Measurements from ENCODE around the gene TMPRSS5. TPM values are rescaled to one million over a fixed set of nuclear protein-coding genes. Genes with fewer than 3 reads are reported as not detected.

Gene TMPRSS5
- total RNA-seq, 2 experiments from 2014 or later = 0.32 to 0.46 TPM

- ChIA-PET POLR2A (no interaction called here), CTCF (no interaction called here)
- no peaks in the 10 kb centered on the region for H3K4me1 Mint-ChIP-seq
- intact Hi-C loops (cut with DNase I, micrococcal nuclease) = no loop called here
- no peak for ATAC-seq
- H3K4me3 Mint-ChIP-seq = no peak overlapping the region
- H3K36me3 Mint-ChIP-seq (ENCODE audit: low read depth) = no peaks in the 10 kb centered on the region
- H3K9me3 Mint-ChIP-seq (ENCODE audit: low read depth) = no peaks in the 10 kb centered on the region
- DNase-seq = no peak
- H3K27ac Mint-ChIP-seq = no peak overlapping the region
- H3K27me3 Mint-ChIP-seq = peaks cover 4% of the 10 kb centered on the region
These were observed 64.0 kb downstream of the TMPRSS5 start for GRCh38 chr11:113642090-113642489.

DNA sequence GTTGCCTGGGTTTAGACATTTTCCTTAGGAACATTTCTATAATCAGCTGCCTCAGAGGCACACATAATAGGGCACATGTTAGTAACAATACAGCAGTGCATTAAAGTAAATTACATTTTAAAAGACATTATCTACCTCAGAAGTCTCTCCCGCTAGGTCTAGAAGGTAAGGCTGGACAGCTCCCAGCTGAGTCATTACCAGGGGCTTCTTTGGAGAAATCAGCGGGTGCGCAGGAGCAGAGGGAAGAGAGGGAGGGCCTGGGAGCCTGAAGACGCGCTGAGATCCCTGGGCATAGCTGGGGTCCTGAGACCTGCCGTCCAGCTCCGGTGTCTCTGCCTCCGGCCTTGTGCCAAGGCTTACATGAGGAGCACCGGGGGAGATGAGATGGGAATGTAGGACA is 67.7 kb downstream of the TMPRSS5 start:
- Mint-ChIP-seq H3K4me3 (no peak overlapping the region), H3K4me1 (no peaks in the 10 kb centered on the region), H3K27me3 (peaks cover 4% of the 10 kb centered on the region), H3K27ac (no peak overlapping the region), H3K36me3 (ENCODE audit: low read depth) (no peaks in the 10 kb centered on the region), H3K9me3 (ENCODE audit: low read depth) (no peaks in the 10 kb centered on the region)
- ChIA-PET CTCF (no interaction called here), POLR2A (no interaction called here)
- intact Hi-C loops (cut with DNase I, micrococcal nuclease) = no loop called here
- no peak for ATAC-seq
- DNase-seq = no peak

GRCh38 chr11:113637636-113638035 is 68.5 kb downstream of the TMPRSS5 start:
- Mint-ChIP-seq H3K4me3 (no peak overlapping the region), H3K27ac (no peak overlapping the region), H3K9me3 (ENCODE audit: low read depth) (no peaks in the 10 kb centered on the region), H3K36me3 (ENCODE audit: low read depth) (no peaks in the 10 kb centered on the region), H3K27me3 (peaks cover 4% of the 10 kb centered on the region), H3K4me1 (no peaks in the 10 kb centered on the region)
- POLR2A ChIA-PET = no interaction called here
- DNase-seq = no peak
- intact Hi-C loops (cut with DNase I, micrococcal nuclease) = no loop called here
- CTCF ChIA-PET = interaction anchor here (0.6 kb wide), 1 partner anchor 52 kb away, joined by 3 read pairs; no protein-coding TSS in a partner anchor
- no peak for ATAC-seq

Other genes starting within 250 kb of the TMPRSS5 start
- not detected for gene DRD2, start 230.9 kb downstream of the TMPRSS5 start, total RNA-seq
- 10 to 100 TPM; 16.9 to 18.5 TPM for gene ZW10, start 67.4 kb upstream of the TMPRSS5 start, total RNA-seq
- gene CLDN25, start 73.5 kb upstream of the TMPRSS5 start, total RNA-seq = not detected
- gene USP28, start 169.3 kb upstream of the TMPRSS5 start, total RNA-seq = 10 to 100 TPM; 38.6 to 43.9 TPM
- not detected for gene HTR3B, start 198.5 kb upstream of the TMPRSS5 start, total RNA-seq

Measured in activated CD4-positive, alpha-beta T cell treated with anti-CD3 and anti-CD28 coated beads for 36 hours (primary cell).